Ovary (tissue), 9 donors: ENCODE measurements around the gene IL36A. TPM values are rescaled to one million over a fixed set of nuclear protein-coding genes. Genes with fewer than 3 reads are reported as not detected.

Source experiments
- DNase-seq, 5 donors: peaks; one replicate each; pipeline ENCODE4 v3.0.0-alpha.2; 2019 to 2020
- H3K27ac ChIP-seq, 2 donors: fragments of 200-600 bp; one replicate each; pipeline versions ENCODE4 v1.5.1 to v1.8.0; 2019 to 2022
- H3K27me3 ChIP-seq: fragments of 200-600 bp; one replicate; pipeline ENCODE4 v1.8.0; 2022
- H3K36me3 ChIP-seq: fragments of 200-600 bp; sonication (generic); one replicate; pipeline ENCODE4 v1.5.1; 2019
- H3K4me1 ChIP-seq: one replicate; pipeline ENCODE4 v1.8.1; 2013; ENCODE audit warnings: mild to moderate bottlenecking, moderate library complexity; ENCODE audit not compliant: insufficient read depth
- H3K4me3 ChIP-seq: fragments of 200-600 bp; sonication (generic); one replicate; pipeline ENCODE4 v1.5.1; 2017
- H3K9me3 ChIP-seq, 2 donors: fragments of 200-600 bp in 1 of 2; sonication (generic) in 1 of 2; one replicate each; pipeline versions ENCODE4 v1.5.1 to v1.8.1; 2013 to 2019; ENCODE audit warnings: mild to moderate bottlenecking in 1 of 2, moderate library complexity in 1 of 2
- EP300 ChIP-seq: sonication (generic); formaldehyde crosslinking; IDR thresholded peaks from one replicate; pipeline ENCODE4 v1.6.1; 2017; ENCODE audit warnings: antibody characterized with exemption
- POLR2A ChIP-seq: fragments of 450-650 bp; IDR thresholded peaks from one replicate; pipeline ENCODE4 v1.6.1; 2017; ENCODE audit warnings: antibody characterized with exemption, mild to moderate bottlenecking, moderate library complexity
- WGBS, 3 donors: extraction: QIAGEN DNeasy Blood & Tissue Kit in 1 of 3; methylation state at CpG; one replicate each; pipeline versions ENCODE4 v1.1.5 to v1.1.7; 2013 to 2017; 5-methylcytosine and 5-hydroxymethylcytosine counted together
- intact Hi-C, 4 donors: fragments of 100-400 bp; cut with DNase I; formaldehyde crosslinking; loops; one replicate each; pipeline versions ENCODE4 v1.11.0 to v1.15.1; 2022 to 2023
- polyA plus RNA-seq, 2 donors: library from polyadenylated mRNA; stranded (reverse); fragments of 200-250 nt in 1 of 2; fragments of 350-450 nt in 1 of 2; fragmentation: Illumina TruSeq in 1 of 2; extraction: RNeasy Lipid Tissue Mini Kit (QIAGEN cat#74804) in 1 of 2; gene quantifications; one replicate each; pipeline ENCODE4 v1.2.3, GENCODE V29; 2013 to 2014
- total RNA-seq, 7 donors: library from RNA; depleted of rRNA in 2 of 7; stranded (reverse); fragments of >200 nt in 2 of 7; fragmentation: NEBNext Ultra II Directional in 3 of 7; extraction: Animal tissue kit (Norgen Biotek cat#: 25700) in 3 of 7; gene quantifications; one replicate each; pipeline versions ENCODE4 v1.1.0 to v1.2.4, GENCODE V29; 2016 to 2023
- TF ChIP-seq, protein P1 (sequence below), 3 donors: fragments of 450-650 bp in 2 of 3; fragments of 200-600 bp in 1 of 3; IDR thresholded peaks; one replicate each; pipeline versions ENCODE4 v1.5.1 to v1.8.0; 2016 to 2022; ENCODE audit warnings: antibody characterized with exemption in 3 of 3, mild to moderate bottlenecking in 1 of 3
- donor health status: DM: no; HTN: no; CAD: no; lungs with moderate emphysema.
- donor health status: DM: no; HTN: no; CAD: no.
- donor health status: Bipolar disorder and iron deficiency.
- donor health status: DM: yes; HTN: yes; CAD: no.
- donor health status: DM: no; HTN: no; CAD: no.
- donor health status: DM: yes; HTN: yes; CAD: no.

Gene IL36A
- total and polyA plus RNA-seq, 9 donors: not detected

DNA sequence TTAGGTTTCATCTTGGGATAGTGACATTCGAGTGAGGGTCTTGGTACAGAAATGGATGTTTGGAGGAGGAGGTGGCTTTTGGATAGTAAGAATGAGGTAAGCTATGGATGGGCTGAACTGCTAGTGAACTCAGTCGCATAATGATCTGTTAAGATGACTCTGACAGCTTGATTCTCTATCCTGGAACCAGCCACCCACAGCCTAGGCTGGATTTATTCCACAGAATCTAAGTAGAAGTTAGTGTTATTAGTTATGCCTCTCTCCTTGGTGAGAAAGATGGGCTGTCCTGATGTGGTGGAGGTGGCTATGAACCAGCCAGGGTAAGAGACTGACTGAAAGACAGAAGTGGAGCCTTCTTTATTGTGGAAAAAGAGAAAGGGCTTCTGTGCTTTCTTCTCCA is 22.4 kb downstream of the IL36A start:
- no peaks in the 10 kb centered on the region for H3K27me3 ChIP-seq
- no peaks in the 10 kb centered on the region for H3K9me3 ChIP-seq
- no peak overlapping the region for H3K4me3 ChIP-seq
- no peaks in the 10 kb centered on the region for H3K4me1 ChIP-seq
- intact Hi-C loops: no loop called here
- TF ChIP-seq EP300 (no peak), POLR2A (no peak)
- TF ChIP-seq, protein P1, sequence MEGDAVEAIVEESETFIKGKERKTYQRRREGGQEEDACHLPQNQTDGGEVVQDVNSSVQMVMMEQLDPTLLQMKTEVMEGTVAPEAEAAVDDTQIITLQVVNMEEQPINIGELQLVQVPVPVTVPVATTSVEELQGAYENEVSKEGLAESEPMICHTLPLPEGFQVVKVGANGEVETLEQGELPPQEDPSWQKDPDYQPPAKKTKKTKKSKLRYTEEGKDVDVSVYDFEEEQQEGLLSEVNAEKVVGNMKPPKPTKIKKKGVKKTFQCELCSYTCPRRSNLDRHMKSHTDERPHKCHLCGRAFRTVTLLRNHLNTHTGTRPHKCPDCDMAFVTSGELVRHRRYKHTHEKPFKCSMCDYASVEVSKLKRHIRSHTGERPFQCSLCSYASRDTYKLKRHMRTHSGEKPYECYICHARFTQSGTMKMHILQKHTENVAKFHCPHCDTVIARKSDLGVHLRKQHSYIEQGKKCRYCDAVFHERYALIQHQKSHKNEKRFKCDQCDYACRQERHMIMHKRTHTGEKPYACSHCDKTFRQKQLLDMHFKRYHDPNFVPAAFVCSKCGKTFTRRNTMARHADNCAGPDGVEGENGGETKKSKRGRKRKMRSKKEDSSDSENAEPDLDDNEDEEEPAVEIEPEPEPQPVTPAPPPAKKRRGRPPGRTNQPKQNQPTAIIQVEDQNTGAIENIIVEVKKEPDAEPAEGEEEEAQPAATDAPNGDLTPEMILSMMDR (IDR thresholded peaks at IDR 0.05): no peak
- DNase-seq: no peak
- H3K36me3 ChIP-seq: no peaks in the 10 kb centered on the region
- no peak overlapping the region for H3K27ac ChIP-seq
- 65 to 73% (median 69%) methylated on average over 2 of the region's 2 CpGs for WGBS, 3 donors

DNA sequence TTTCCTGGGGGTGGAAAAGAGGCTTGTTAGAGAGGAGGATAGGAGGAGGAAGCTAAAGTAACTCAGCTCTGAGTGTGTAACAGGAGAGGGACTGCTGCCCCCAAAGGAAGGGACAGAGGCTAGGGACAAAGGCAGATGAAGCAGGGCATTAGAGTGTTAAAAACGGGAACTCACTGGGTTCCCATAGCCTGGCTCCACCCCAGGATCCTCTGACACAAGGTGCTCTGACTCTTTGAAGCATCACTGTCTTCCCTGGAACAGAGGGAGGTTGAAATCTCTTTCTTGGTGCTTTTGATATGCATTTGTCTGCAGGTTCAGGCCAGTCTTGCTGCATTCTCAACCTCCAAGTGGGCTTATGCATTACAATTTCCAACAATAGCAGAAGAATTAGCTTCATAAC is 22.9 kb downstream of the IL36A start:
- no peaks in the 10 kb centered on the region for H3K27me3 ChIP-seq
- intact Hi-C loops: no loop called here
- H3K9me3 ChIP-seq: no peaks in the 10 kb centered on the region
- TF ChIP-seq POLR2A: no peak
- no peak for TF ChIP-seq EP300
- H3K36me3 ChIP-seq: no peaks in the 10 kb centered on the region
- H3K4me1 ChIP-seq: no peaks in the 10 kb centered on the region
- 3 to 14% (median 5%) methylated on average over 1 of the region's 1 CpG for WGBS, 3 donors
- H3K27ac ChIP-seq: no peak overlapping the region
- no peak overlapping the region for H3K4me3 ChIP-seq
- no peak for DNase-seq

DNA sequence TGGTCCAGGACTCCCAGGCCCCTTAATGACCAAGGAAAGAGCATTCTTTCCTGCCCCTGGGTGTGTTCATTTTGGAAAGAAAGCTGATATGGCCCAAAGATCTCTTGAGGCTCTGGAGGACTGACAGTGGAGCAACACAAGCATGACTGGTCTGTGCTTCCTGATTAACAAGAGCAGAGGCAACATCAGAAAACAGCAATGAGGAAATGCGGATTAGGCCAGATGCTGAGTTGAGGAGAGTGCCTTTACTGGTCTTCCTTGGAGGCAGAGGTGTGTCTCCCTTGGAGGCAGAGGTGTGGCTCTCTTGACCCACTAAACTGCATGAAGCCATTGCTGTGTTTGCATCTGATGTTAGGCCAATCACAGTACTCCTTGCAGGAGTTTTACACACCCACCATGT is 27.5 kb downstream of the IL36A start:
- TF ChIP-seq POLR2A (no peak), EP300 (no peak)
- TF ChIP-seq, protein P1 (IDR thresholded peaks at IDR 0.05): no peak
- H3K27ac ChIP-seq: no peak overlapping the region
- intact Hi-C loops: no loop called here

DNA sequence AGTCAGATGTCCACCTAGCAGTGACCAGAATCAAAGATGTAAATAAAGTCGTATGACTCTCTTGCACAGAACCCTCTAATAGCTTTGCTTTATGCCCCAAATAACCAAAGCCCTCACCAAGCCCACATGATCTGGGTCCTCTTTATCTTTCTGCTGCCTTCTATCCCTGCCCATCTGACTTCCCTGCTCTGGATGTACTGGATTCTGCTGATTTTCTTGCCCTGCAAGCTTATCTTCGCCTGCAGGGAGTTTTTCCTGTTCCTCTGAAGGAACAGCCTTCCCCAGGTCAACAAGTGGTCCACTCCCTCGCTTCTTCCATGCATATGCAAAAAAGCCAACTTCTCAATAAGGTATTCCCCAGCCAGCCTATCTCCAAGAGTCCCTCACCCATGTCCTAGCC is 28.8 kb downstream of the IL36A start:
- H3K27ac ChIP-seq: no peak overlapping the region
- no peak for TF ChIP-seq POLR2A
- TF ChIP-seq, protein P1 (IDR thresholded peaks at IDR 0.05): no peak
- TF ChIP-seq EP300: no peak
- 64 to 69% (median 66%) methylated on average over 3 of the region's 3 CpGs for WGBS, 3 donors

More for the DNA sequence above, 27.5 kb downstream of the IL36A start:
- DNase-seq: no peak
- Histone ChIP-seq H3K27me3 (no peaks in the 10 kb centered on the region), H3K4me1 (no peaks in the 10 kb centered on the region), H3K36me3 (no peaks in the 10 kb centered on the region), H3K4me3 (no peak overlapping the region), H3K9me3 (no peaks in the 10 kb centered on the region)
- WGBS, 3 donors: 92 to 95% (median 94%) methylated on average over 1 of the region's 1 CpG

DNA sequence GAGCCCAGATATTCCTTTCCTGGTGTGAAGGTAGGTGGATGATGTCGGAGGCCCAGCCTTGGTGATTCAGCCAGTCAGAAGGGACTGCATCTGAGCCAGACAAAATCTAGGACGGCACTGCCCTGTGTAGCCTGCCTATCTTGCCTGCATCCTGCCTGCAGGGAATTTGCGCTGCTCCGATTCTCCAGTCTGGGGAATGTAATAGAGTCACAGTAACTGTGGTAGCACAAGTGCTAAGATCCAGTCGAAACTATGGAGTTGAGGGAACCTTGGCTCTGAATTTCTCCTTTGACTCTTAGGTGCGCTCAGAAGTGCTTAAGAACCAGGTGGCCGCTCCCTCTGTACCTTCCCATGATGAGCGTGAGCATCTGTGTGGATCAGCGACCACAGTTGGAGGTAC is 31.5 kb downstream of the IL36A start:
- 89 to 90% (median 89%) methylated on average over 9 of the region's 9 CpGs for WGBS, 3 donors
- intact Hi-C loops: no loop called here
- H3K27ac ChIP-seq: no peak overlapping the region
- TF ChIP-seq, protein P1 (IDR thresholded peaks at IDR 0.05): no peak
- TF ChIP-seq POLR2A (no peak), EP300 (no peak)
- no peaks in the 10 kb centered on the region for H3K4me1 ChIP-seq
- H3K27me3 ChIP-seq: no peaks in the 10 kb centered on the region
- H3K4me3 ChIP-seq: no peak overlapping the region
- no peaks in the 10 kb centered on the region for H3K9me3 ChIP-seq
- no peak for DNase-seq
- H3K36me3 ChIP-seq: no peaks in the 10 kb centered on the region

More for the DNA sequence above, 28.8 kb downstream of the IL36A start:
- Histone ChIP-seq H3K9me3 (no peaks in the 10 kb centered on the region), H3K36me3 (no peaks in the 10 kb centered on the region), H3K4me3 (no peak overlapping the region), H3K4me1 (no peaks in the 10 kb centered on the region), H3K27me3 (no peaks in the 10 kb centered on the region)
- DNase-seq: no peak
- intact Hi-C loops: no loop called here
